Raji (cell line): Measurements from ENCODE around the gene SNX21.

Experiments used
- POLR2A ChIP-seq: IDR thresholded peaks from 2 replicates; pipeline ENCODE4 v1.6.1; 2011; ENCODE audit warnings: low read depth, low read length, control low read depth; ENCODE audit not compliant: insufficient read depth

The SNX21 gene

GRCh38 chr20:45857882-45858216 is 24.2 kb downstream of the SNX21 start:
- no peak for TF ChIP-seq POLR2A

- no peak for TF ChIP-seq POLR2A
Measured at GRCh38 chr20:45859916-45860315, 26.3 kb downstream of the SNX21 start.

DNA sequence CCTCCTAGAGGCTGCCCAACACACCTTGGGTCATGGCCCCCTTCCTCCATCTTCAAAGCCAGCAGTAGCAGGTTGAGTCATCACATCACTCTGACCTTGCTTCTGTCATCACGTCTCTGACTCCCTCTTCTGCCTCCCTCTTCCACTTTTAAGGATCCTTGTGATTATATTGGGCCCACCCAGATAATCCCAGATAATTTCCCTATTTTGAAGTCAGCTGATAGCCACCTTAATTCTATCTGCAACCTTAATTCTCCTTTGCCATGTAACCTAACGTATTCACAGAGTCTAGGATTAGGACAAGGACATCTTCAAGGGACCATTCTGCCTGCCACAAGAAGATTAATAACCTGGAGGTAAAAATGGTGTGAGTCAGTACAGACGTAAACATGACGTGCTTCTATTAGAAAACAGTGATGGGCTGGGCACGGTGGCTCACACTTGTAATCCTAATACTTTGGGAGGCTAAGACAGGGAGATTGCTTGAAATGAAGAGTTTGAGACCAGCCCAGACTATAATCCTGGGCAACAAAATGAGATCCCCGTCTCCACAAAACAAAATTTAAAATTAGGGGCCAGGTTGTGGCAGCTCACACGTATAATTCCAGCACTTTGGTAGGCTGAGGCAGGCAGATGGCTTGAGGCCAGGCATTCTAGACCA is 27.1 kb downstream of the SNX21 start:
- no peak for TF ChIP-seq POLR2A

DNA sequence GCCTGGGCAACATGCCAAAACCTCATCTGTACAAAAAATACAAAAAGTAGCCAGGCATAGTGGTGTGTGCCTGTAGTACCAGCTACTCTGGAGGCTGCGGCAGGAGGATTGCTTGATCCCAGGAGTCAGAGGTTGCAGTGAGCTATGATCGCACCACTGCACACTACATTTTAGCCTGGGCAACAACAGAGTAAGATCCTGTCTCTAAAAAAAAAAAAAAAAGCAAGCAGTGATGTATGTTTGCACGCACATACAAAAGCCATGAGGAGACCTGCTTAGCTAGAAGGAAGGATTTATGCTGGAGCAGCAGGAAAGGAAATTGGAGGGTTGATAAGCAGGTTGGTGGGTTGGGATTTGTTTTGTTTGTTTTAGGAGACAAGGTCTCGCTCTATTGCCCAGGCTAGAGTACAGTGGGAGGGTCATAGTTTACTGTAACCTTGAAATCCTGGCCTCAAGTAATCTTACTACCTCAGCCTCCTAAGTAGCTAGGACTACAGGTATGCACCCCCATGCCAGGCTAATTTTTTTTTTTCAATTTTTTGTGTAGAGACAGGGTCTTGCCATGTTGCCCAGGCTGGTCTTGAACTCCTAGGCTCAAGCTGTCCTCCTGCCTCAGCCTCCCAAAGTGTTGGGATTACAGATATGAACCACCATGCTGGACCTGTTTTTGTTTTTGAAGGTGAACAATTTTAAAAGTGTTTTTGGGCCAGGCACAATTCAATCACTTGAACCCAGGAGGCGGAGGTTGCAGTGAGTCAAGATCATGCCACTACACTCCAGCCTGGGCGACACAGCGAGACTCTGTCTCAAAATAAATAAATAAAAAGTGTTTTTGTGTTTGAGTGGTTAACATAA is 27.8 kb downstream of the SNX21 start:
- no peak for TF ChIP-seq POLR2A

DNA sequence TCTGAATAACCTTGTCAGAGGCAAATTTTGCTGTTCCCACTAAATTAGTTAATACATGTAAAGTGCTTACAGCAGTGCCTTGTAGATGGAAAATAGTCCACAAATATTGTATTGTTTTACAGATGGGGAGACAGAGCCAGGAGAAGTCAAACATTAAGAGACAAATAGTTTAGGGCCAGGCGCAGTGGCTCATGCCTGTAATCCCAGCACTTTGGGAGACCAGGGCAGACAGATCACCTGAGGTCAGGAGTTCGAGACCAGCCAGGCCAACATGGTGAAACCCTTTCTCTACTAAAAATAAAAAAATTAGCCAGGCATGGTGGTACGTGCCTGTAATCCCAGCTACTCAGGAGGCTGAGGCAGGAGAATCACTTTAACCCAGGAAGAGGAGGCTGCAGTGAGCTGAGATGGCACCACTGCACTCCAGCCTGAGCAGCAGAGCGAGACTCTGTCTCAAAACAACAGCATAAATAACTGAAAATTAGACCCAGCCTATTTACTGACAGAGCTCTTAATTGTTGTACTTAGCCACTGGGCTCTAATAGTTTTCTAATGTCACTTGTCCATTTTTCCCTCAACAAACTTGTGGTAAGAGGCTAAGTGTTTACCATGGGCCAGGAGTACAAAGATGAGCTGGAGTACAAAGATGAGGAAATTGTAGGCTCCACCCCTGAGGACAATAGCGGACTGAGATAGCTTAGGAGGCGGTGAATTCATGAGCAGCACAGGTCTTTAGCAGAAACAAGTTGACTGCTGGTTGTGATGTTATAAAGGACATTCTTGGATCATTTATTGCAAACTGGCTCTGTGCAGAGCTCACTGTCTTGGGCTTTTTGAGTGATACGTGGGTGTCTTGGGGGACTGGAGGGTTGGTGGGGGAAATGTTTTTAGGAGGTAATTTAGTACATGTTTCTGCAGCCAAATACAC is 30.2 kb downstream of the SNX21 start:
- TF ChIP-seq POLR2A, result no peak

GRCh38 chr20:45866454-45866853 is 32.9 kb downstream of the SNX21 start:
- no peak for TF ChIP-seq POLR2A

GRCh38 chr20:45867136-45867818 is 33.7 kb downstream of the SNX21 start:
- no peak for TF ChIP-seq POLR2A

GRCh38 chr20:45867819-45868176 is 34.2 kb downstream of the SNX21 start:
- TF ChIP-seq POLR2A, result no peak

DNA sequence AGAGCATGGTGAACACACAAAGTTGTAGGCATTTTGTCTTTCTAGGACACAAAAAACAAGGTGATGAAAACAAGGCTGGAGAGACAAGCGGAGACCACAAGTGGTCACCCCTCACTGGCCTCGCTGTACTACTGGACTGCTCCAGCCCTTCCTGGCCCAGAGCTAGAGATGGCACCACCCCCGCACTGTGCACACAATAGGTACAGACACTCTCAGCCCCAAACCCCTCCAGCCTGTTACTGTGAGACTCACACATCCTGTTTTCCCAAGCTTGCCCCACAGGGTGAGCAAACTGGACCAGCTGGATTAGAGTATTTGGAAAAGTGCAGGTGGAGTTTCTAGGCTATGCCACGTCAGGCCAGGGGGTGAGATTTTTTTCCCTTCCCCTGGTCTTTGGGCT is 39.0 kb downstream of the SNX21 start:
- no peak for TF ChIP-seq POLR2A

DNA sequence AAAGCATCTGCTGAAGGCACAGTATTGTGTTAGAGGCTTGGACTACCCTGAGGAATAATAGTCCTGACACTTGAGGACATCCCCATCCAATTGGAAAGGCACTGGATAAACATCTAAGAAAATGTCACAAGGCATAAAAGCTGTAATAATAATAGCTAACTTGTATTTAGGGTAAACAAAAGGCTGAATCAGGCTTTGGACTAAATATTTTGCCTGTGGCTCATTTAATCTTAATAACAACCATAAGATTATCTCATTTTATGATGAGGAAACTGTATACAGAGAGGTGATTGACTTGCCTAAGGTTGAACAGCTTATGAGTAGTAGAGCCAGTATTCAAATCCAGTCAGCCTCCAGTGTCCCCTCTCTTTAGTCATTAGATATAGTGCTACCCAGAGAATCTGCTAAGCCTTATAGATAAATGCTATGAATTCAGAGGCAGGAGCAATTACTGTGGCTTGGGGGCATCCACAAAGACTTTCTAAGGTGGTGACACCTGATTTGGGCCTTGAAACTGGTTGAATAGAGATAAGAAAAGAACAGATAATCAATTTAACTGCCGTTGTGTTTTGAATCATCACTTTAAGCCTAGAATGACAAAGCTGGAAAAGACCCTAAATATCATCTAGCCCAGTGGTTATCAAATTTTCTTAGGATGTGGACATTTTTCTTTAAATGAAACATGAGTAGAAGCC is 40.0 kb downstream of the SNX21 start:
- no peak for TF ChIP-seq POLR2A

GRCh38 chr20:45874576-45874975 is 41.0 kb downstream of the SNX21 start:
- no peak for TF ChIP-seq POLR2A

- TF ChIP-seq POLR2A, result no peak
Measured at GRCh38 chr20:45878076-45878761, 44.6 kb downstream of the SNX21 start.

GRCh38 chr20:45880988-45881788 is 47.6 kb downstream of the SNX21 start, which contains the start of gene ZSWIM1:
Gene ZSWIM1, plus strand, starts transcription at chr20:45881227. Its CDS starts 1,366 bp downstream, at chr20:45882593.
- peak; percentile 98 for TF ChIP-seq POLR2A

DNA sequence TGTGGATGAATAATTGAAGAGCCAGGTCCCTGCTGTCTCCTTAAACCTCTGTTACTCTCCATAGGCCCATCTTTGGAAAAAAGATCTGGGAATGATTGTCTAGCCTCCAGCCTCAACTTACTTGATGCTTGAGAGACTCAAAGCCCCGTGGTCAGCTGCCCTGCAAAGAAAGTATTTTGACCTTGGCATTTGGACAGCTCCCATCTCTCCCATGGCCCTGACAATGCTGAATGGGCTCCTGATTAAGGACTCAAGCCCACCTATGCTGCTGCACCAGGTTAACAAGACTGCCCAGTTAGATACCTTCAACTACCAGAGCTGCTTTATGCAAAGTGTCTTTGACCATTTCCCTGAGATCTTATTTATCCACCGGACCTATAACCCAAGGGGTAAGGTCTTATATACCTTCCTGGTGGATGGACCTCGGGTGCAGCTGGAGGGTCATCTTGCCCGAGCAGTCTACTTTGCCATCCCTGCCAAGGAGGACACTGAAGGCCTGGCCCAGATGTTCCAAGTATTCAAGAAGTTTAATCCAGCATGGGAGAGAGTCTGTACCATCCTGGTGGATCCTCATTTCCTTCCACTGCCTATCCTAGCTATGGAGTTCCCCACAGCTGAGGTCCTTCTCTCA is 49.0 kb downstream of the SNX21 start:
- no peak for TF ChIP-seq POLR2A
